ENCODE measurements around the gene MIPOL1. TPM values are rescaled to one million over a fixed set of nuclear protein-coding genes. Genes with fewer than 3 reads are reported as not detected.
A peak's percentile ranks its signal among the peaks of the same experiment; 100 is the strongest.

The MIPOL1 gene
- total and polyA plus RNA-seq, 9 of the 15 experiments (the other 6 are each of a cell fraction or from before 2014, with no cell fraction given), result 6.7 to 21.9 (median 12.4) TPM

GRCh38 chr14:37197421-37198272 is at the start of gene MIPOL1 (continued):
- TF ChIP-seq JUN (IDR thresholded peaks at IDR 0.05; ENCODE audit: borderline replicate concordance, low read depth, low read length) (no peak), JUN (CRISPR knock-in tag; IDR thresholded peaks at IDR 0.05; ENCODE audit: borderline replicate concordance) (no peak), PML (IDR thresholded peaks at IDR 0.05; ENCODE audit: low read length) (0 out of 2 replicates have a peak, but pooled peaks have one; percentile 44), USF2 (CRISPR knock-in tag; IDR thresholded peaks at IDR 0.05) (peak; percentile 12; the same call in 1 of the 2 replicates), MTA2 (IDR thresholded peaks at IDR 0.05; ENCODE audit: low read depth) (0 out of 2 replicates have a peak, but pooled peaks have one; percentile 16), SUPT5H (IDR thresholded peaks at IDR 0.05) (peak; percentile 84), HDAC1 (IDR thresholded peaks at IDR 0.05) (peak in 1 of 2 experiments; percentile 58; a peak in 2 of 4 replicates), E2F3 (CRISPR knock-in tag; IDR thresholded peaks at IDR 0.05) (no peak), TARDBP (IDR thresholded peaks at IDR 0.05) (peak; percentile 81; the same call in 1 of the 2 replicates), POLR2H (tag; IDR thresholded peaks at IDR 0.05; ENCODE audit: low read depth) (peak; percentile 84), ZBTB2 (IDR thresholded peaks at IDR 0.05) (peak; percentile 71; the same call in 1 of the 2 replicates), KAT7 (CRISPR knock-in tag; IDR thresholded peaks at IDR 0.05; ENCODE audit: borderline replicate concordance) (0 out of 2 replicates have a peak, but pooled peaks have one; percentile 13), PHF8 (IDR thresholded peaks at IDR 0.05; ENCODE audit: borderline replicate concordance, low read length) (peak; percentile 69), KLF1 (tag; IDR thresholded peaks at IDR 0.05) (peak; percentile 28; the same call in 1 of the 2 replicates), CSDE1 (IDR thresholded peaks at IDR 0.05) (no peak), CXXC5 (CRISPR knock-in tag; IDR thresholded peaks at IDR 0.05) (peak; percentile 88), NBN (IDR thresholded peaks at IDR 0.05; ENCODE audit: low read depth) (peak; percentile 16; the same call in 1 of the 2 replicates), HDAC2 (IDR thresholded peaks at IDR 0.05) (peak; percentile 38; the same call in 1 of the 2 replicates), MYC (IDR thresholded peaks at IDR 0.05; ENCODE audit: low read depth, low read length) (peak; percentile 60; the same call in 1 of the 2 replicates), MYC (CRISPR knock-in tag; IDR thresholded peaks at IDR 0.05; ENCODE audit: borderline replicate concordance, low read depth) (no peak), KDM5B (IDR thresholded peaks at IDR 0.05; ENCODE audit: insufficient replicate concordance, low read depth, low read length) (peak; percentile 79), JUND (IDR thresholded peaks at IDR 0.05; ENCODE audit: borderline replicate concordance, low read depth, low read length) (no peak), JUND (tag; IDR thresholded peaks at IDR 0.05; ENCODE audit: borderline replicate concordance, low read depth, low read length) (peak; percentile 13; the same call in 1 of the 3 replicates), HMGXB4 (CRISPR knock-in tag; IDR thresholded peaks at IDR 0.05) (0 out of 2 replicates have a peak, but pooled peaks have one; percentile 25)

Measured in K562 (cell line).